Measurements from ENCODE around the gene VPS26C. TPM values are rescaled to one million over a fixed set of nuclear protein-coding genes. Genes with fewer than 3 reads are reported as not detected.

Gene VPS26C
- total and polyA plus RNA-seq, 2 of the 8 experiments (the other 6 are each of a cell fraction or from before 2014, with no cell fraction given): 43.5 to 71.6 TPM

DNA sequence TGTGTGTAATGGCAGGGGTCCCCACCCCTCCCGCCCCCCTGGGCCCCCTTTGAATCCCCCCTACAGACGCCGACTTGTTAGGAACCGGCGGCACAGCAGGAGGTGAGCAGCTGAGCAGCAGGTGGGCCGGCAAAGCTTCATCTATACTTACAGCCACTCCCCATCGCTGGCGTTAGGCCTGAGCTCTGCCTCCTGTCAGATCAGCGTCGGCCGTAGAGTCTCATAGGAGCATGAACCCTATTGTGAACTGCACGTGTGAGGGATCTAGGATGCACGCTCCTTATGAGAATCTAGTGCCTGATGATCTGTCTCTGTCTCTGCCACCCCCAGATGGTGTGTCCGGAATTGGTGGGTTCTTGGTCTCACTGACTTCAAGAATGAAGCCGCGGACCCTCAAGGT, 14.9 kb upstream of the VPS26C start (continued):
- TF ChIP-seq, protein P1, sequence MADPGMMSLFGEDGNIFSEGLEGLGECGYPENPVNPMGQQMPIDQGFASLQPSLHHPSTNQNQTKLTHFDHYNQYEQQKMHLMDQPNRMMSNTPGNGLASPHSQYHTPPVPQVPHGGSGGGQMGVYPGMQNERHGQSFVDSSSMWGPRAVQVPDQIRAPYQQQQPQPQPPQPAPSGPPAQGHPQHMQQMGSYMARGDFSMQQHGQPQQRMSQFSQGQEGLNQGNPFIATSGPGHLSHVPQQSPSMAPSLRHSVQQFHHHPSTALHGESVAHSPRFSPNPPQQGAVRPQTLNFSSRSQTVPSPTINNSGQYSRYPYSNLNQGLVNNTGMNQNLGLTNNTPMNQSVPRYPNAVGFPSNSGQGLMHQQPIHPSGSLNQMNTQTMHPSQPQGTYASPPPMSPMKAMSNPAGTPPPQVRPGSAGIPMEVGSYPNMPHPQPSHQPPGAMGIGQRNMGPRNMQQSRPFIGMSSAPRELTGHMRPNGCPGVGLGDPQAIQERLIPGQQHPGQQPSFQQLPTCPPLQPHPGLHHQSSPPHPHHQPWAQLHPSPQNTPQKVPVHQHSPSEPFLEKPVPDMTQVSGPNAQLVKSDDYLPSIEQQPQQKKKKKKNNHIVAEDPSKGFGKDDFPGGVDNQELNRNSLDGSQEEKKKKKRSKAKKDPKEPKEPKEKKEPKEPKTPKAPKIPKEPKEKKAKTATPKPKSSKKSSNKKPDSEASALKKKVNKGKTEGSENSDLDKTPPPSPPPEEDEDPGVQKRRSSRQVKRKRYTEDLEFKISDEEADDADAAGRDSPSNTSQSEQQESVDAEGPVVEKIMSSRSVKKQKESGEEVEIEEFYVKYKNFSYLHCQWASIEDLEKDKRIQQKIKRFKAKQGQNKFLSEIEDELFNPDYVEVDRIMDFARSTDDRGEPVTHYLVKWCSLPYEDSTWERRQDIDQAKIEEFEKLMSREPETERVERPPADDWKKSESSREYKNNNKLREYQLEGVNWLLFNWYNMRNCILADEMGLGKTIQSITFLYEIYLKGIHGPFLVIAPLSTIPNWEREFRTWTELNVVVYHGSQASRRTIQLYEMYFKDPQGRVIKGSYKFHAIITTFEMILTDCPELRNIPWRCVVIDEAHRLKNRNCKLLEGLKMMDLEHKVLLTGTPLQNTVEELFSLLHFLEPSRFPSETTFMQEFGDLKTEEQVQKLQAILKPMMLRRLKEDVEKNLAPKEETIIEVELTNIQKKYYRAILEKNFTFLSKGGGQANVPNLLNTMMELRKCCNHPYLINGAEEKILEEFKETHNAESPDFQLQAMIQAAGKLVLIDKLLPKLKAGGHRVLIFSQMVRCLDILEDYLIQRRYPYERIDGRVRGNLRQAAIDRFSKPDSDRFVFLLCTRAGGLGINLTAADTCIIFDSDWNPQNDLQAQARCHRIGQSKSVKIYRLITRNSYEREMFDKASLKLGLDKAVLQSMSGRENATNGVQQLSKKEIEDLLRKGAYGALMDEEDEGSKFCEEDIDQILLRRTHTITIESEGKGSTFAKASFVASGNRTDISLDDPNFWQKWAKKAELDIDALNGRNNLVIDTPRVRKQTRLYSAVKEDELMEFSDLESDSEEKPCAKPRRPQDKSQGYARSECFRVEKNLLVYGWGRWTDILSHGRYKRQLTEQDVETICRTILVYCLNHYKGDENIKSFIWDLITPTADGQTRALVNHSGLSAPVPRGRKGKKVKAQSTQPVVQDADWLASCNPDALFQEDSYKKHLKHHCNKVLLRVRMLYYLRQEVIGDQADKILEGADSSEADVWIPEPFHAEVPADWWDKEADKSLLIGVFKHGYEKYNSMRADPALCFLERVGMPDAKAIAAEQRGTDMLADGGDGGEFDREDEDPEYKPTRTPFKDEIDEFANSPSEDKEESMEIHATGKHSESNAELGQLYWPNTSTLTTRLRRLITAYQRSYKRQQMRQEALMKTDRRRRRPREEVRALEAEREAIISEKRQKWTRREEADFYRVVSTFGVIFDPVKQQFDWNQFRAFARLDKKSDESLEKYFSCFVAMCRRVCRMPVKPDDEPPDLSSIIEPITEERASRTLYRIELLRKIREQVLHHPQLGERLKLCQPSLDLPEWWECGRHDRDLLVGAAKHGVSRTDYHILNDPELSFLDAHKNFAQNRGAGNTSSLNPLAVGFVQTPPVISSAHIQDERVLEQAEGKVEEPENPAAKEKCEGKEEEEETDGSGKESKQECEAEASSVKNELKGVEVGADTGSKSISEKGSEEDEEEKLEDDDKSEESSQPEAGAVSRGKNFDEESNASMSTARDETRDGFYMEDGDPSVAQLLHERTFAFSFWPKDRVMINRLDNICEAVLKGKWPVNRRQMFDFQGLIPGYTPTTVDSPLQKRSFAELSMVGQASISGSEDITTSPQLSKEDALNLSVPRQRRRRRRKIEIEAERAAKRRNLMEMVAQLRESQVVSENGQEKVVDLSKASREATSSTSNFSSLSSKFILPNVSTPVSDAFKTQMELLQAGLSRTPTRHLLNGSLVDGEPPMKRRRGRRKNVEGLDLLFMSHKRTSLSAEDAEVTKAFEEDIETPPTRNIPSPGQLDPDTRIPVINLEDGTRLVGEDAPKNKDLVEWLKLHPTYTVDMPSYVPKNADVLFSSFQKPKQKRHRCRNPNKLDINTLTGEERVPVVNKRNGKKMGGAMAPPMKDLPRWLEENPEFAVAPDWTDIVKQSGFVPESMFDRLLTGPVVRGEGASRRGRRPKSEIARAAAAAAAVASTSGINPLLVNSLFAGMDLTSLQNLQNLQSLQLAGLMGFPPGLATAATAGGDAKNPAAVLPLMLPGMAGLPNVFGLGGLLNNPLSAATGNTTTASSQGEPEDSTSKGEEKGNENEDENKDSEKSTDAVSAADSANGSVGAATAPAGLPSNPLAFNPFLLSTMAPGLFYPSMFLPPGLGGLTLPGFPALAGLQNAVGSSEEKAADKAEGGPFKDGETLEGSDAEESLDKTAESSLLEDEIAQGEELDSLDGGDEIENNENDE (IDR thresholded peaks at IDR 0.05; ENCODE audit: insufficient replicate concordance, low read length): no peak
- no peak for TF ChIP-seq KDM4A (IDR thresholded peaks at IDR 0.05; ENCODE audit: low read depth, low read length, severe bottlenecking)
- no peak for TF ChIP-seq SIRT6 (IDR thresholded peaks at IDR 0.05; ENCODE audit: low read length)
